Adrenal gland (tissue), 5 donors: ENCODE data around the gene TLN1.

Experiments
- CTCF ChIP-seq, 6 experiments: fragments of 450-650 bp in 4 of 6; fragments of 200-600 bp in 2 of 6; sonication (generic) in 1 of 6; IDR thresholded peaks; 1 replicate in 5 of 6; 2 replicates in 1 of 6; pipeline versions ENCODE4 v1.5.1 to v1.8.0; 2016 to 2021; ENCODE audit warnings: antibody characterized with exemption in 6 of 6, mild to moderate bottlenecking in 2 of 6, moderate library complexity in 1 of 6
- POLR2A ChIP-seq, 2 donors: fragments of 450-650 bp; IDR thresholded peaks; one replicate each; pipeline ENCODE4 v1.6.1; 2017; ENCODE audit warnings: antibody characterized with exemption in 2 of 2, mild to moderate bottlenecking in 2 of 2, moderate library complexity in 1 of 2
- donor health status: DM: no; HTN: no; CAD: no.

GRCh38 chr9:35700031-35700430, 32.0 kb downstream of the TLN1 start:
- no peak for TF ChIP-seq CTCF (IDR thresholded peaks at IDR 0.05)
- peak in 1 of 2 donors; percentile 23 for TF ChIP-seq POLR2A (IDR thresholded peaks at IDR 0.05)
